Vagina (tissue), 2 donors: ENCODE results near the gene ROR2.

ENCODE experiments used
- POLR2A ChIP-seq, 2 donors: fragments of 450-650 bp; IDR thresholded peaks; one replicate each; pipeline ENCODE4 v1.6.1; 2017; ENCODE audit warnings: antibody characterized with exemption in 2 of 2, mild to moderate bottlenecking in 2 of 2, moderate library complexity in 2 of 2
- TF ChIP-seq, protein P1 (sequence below), 3 experiments: fragments of 450-650 bp in 2 of 3; fragments of 200-600 bp in 1 of 3; sonication (generic) in 1 of 3; IDR thresholded peaks; one replicate each; pipeline ENCODE4 v1.5.1; 2017 to 2019; ENCODE audit warnings: antibody characterized with exemption in 3 of 3, mild to moderate bottlenecking in 2 of 3, moderate library complexity in 2 of 3

DNA sequence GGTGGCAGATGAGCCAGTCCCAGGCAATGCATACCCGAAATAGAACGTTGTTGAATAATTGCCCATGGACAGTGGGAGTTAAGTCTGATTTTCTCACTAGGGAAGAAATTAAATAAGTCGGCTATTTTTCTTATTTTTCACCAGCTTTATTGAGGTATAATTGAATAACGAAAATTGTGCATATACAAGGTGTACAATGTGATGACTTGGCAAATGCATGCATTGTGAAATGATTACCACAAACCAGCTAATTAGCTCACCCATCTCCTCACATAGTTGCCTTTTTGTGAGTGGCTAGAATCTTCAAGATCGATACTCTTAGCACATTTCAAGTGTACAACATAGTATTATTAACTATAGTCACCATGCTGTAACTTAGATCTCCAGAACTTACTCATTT, 249.6 kb downstream of the ROR2 start:
- TF ChIP-seq, protein P1, sequence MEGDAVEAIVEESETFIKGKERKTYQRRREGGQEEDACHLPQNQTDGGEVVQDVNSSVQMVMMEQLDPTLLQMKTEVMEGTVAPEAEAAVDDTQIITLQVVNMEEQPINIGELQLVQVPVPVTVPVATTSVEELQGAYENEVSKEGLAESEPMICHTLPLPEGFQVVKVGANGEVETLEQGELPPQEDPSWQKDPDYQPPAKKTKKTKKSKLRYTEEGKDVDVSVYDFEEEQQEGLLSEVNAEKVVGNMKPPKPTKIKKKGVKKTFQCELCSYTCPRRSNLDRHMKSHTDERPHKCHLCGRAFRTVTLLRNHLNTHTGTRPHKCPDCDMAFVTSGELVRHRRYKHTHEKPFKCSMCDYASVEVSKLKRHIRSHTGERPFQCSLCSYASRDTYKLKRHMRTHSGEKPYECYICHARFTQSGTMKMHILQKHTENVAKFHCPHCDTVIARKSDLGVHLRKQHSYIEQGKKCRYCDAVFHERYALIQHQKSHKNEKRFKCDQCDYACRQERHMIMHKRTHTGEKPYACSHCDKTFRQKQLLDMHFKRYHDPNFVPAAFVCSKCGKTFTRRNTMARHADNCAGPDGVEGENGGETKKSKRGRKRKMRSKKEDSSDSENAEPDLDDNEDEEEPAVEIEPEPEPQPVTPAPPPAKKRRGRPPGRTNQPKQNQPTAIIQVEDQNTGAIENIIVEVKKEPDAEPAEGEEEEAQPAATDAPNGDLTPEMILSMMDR (IDR thresholded peaks at IDR 0.05): no peak
- no peak for TF ChIP-seq POLR2A (IDR thresholded peaks at IDR 0.05)
